Measurements from ENCODE around the gene UBA7. TPM values are rescaled to one million over a fixed set of nuclear protein-coding genes. Genes with fewer than 3 reads are reported as not detected.

UBA7 gene
- total RNA-seq, 1 experiment from 2014 or later, result 3.8 TPM

- ChIA-PET POLR2A (interaction anchor here (0.6 kb wide), 1 partner anchor 18 kb away, joined by 3 read pairs; no protein-coding TSS in a partner anchor), CTCF (interaction anchor here (0.7 kb wide), 1 partner anchor 136 kb away, joined by 3 read pairs; no protein-coding TSS in a partner anchor)
- H3K9me3 Mint-ChIP-seq (ENCODE audit: unreplicated experiment), result no peaks in the 10 kb centered on the region
- TF ChIP-seq, protein P1, sequence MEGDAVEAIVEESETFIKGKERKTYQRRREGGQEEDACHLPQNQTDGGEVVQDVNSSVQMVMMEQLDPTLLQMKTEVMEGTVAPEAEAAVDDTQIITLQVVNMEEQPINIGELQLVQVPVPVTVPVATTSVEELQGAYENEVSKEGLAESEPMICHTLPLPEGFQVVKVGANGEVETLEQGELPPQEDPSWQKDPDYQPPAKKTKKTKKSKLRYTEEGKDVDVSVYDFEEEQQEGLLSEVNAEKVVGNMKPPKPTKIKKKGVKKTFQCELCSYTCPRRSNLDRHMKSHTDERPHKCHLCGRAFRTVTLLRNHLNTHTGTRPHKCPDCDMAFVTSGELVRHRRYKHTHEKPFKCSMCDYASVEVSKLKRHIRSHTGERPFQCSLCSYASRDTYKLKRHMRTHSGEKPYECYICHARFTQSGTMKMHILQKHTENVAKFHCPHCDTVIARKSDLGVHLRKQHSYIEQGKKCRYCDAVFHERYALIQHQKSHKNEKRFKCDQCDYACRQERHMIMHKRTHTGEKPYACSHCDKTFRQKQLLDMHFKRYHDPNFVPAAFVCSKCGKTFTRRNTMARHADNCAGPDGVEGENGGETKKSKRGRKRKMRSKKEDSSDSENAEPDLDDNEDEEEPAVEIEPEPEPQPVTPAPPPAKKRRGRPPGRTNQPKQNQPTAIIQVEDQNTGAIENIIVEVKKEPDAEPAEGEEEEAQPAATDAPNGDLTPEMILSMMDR (IDR thresholded peaks at IDR 0.05; ENCODE audit: unreplicated experiment), result no peak
- DNase-seq (ENCODE audit: unreplicated experiment), result no peak
- intact Hi-C loops (cut with micrococcal nuclease), result no loop called here
- H3K36me3 Mint-ChIP-seq (ENCODE audit: insufficient read depth, unreplicated experiment), result peaks cover 46% of the 10 kb centered on the region
- no peaks in the 10 kb centered on the region for H3K27me3 Mint-ChIP-seq (ENCODE audit: insufficient read depth, unreplicated experiment)
- no TSS peak for BruUV-seq (replicated peaks)
- H3K4me1 Mint-ChIP-seq (ENCODE audit: insufficient read depth, unreplicated experiment), result no peaks in the 10 kb centered on the region
- no peak overlapping the region for H3K27ac Mint-ChIP-seq (ENCODE audit: low read depth, unreplicated experiment)
- H3K4me3 Mint-ChIP-seq (ENCODE audit: unreplicated experiment), result no peak overlapping the region
Measured at GRCh38 chr3:49763981-49764380, 49.8 kb downstream of the UBA7 start.

GRCh38 chr3:49761661-49762060 lies 52.1 kb downstream of the UBA7 start:
- Mint-ChIP-seq H3K27me3 (ENCODE audit: insufficient read depth, unreplicated experiment) (no peaks in the 10 kb centered on the region), H3K36me3 (ENCODE audit: insufficient read depth, unreplicated experiment) (peaks cover 46% of the 10 kb centered on the region), H3K27ac (ENCODE audit: low read depth, unreplicated experiment) (no peak overlapping the region), H3K9me3 (ENCODE audit: unreplicated experiment) (no peaks in the 10 kb centered on the region), H3K4me3 (ENCODE audit: unreplicated experiment) (no peak overlapping the region), H3K4me1 (ENCODE audit: insufficient read depth, unreplicated experiment) (peaks cover 6% of the 10 kb centered on the region)
- ChIA-PET CTCF (interaction anchor here (0.6 to 0.7 kb wide), 2 partner anchors 12 to 145 kb away, joined by 3 to 4 read pairs; no protein-coding TSS in a partner anchor), POLR2A (no interaction called here)
- BruUV-seq (replicated peaks), result no TSS peak
- intact Hi-C loops (cut with micrococcal nuclease), result no loop called here
- TF ChIP-seq, protein P1 (IDR thresholded peaks at IDR 0.05; ENCODE audit: unreplicated experiment), result no peak
- DNase-seq (ENCODE audit: unreplicated experiment), result no peak

- Mint-ChIP-seq H3K27me3 (ENCODE audit: insufficient read depth, unreplicated experiment) (no peaks in the 10 kb centered on the region), H3K9me3 (ENCODE audit: unreplicated experiment) (no peaks in the 10 kb centered on the region), H3K4me1 (ENCODE audit: insufficient read depth, unreplicated experiment) (peaks cover 12% of the 10 kb centered on the region), H3K36me3 (ENCODE audit: insufficient read depth, unreplicated experiment) (peaks cover 39% of the 10 kb centered on the region), H3K4me3 (ENCODE audit: unreplicated experiment) (no peak overlapping the region), H3K27ac (ENCODE audit: low read depth, unreplicated experiment) (no peak overlapping the region)
- POLR2A ChIA-PET, result interaction anchor here (1.0 kb wide), 1 partner anchor 23 kb away, joined by 3 read pairs; no protein-coding TSS in a partner anchor
- TF ChIP-seq, protein P1 (IDR thresholded peaks at IDR 0.05; ENCODE audit: unreplicated experiment), result no peak
- intact Hi-C loops (cut with micrococcal nuclease), result no loop called here
- BruUV-seq (replicated peaks), result no TSS peak
- CTCF ChIA-PET, result interaction anchor here (0.6 to 1.8 kb wide), 2 partner anchors 18 to 80 kb away, joined by 3 to 6 read pairs; no protein-coding TSS in a partner anchor
- DNase-seq (ENCODE audit: unreplicated experiment), result no peak
Measured at GRCh38 chr3:49759226-49759625, 54.5 kb downstream of the UBA7 start.

DNA sequence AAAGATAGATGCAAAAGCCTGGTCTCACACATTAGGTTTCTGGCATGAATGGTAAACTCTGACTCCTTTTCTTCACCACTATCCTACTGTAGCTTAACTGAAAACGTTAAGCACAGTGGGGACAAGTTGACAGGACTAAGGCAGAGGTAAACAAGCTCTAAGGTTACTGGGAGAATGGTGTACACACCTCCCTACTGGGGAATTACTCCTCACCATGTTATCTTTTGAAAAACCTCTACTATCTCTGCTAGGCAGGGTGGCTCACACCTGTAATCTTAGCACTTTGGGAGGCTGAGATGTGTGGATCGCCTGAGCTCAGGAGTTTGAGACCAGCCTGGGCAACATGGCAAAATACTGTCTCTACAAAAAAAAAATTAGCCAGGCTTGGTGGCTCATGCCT lies 56.6 kb downstream of the UBA7 start:
- ChIA-PET CTCF (interaction anchor here (0.5 to 0.7 kb wide), 3 partner anchors 59 to 86 kb away, joined by 3 read pairs; no protein-coding TSS in a partner anchor), POLR2A (interaction anchor here (0.8 to 1.7 kb wide), 3 partner anchors 8 to 30 kb away, joined by 3 to 7 read pairs (median 4); no protein-coding TSS in a partner anchor)
- H3K4me3 Mint-ChIP-seq (ENCODE audit: unreplicated experiment), result no peak overlapping the region
- no peak overlapping the region for H3K27ac Mint-ChIP-seq (ENCODE audit: low read depth, unreplicated experiment)
- BruUV-seq (replicated peaks), result no TSS peak
- peaks cover 12% of the 10 kb centered on the region for H3K4me1 Mint-ChIP-seq (ENCODE audit: insufficient read depth, unreplicated experiment)
- no peaks in the 10 kb centered on the region for H3K27me3 Mint-ChIP-seq (ENCODE audit: insufficient read depth, unreplicated experiment)
- TF ChIP-seq, protein P1 (IDR thresholded peaks at IDR 0.05; ENCODE audit: unreplicated experiment), result no peak
- H3K36me3 Mint-ChIP-seq (ENCODE audit: insufficient read depth, unreplicated experiment), result peaks cover 34% of the 10 kb centered on the region
- no peaks in the 10 kb centered on the region for H3K9me3 Mint-ChIP-seq (ENCODE audit: unreplicated experiment)
- DNase-seq (ENCODE audit: unreplicated experiment), result no peak
- intact Hi-C loops (cut with micrococcal nuclease), result no loop called here
